HepG2 (cell line): ENCODE measurements around the gene EXOC3L4. TPM values are rescaled to one million over a fixed set of nuclear protein-coding genes. Genes with fewer than 3 reads are reported as not detected.
A peak's percentile ranks its signal among the peaks of the same experiment; 100 is the strongest.

Source experiments
- AFF4 ChIP-seq: sonication (generic); formaldehyde crosslinking; IDR thresholded peaks from 2 replicates; pipeline ENCODE4 v1.4.0; 2020; ENCODE audit warnings: missing genetic modification reagents
- CCAR2 ChIP-seq: fragments of 200-400 bp; formaldehyde crosslinking; optimal IDR thresholded peaks from 2 replicates; pipeline ENCODE3; 2018; ENCODE audit warnings: low read depth, mild to moderate bottlenecking, low read length, moderate library complexity
- NFRKB ChIP-seq: fragments of 450-650 bp; IDR thresholded peaks from 2 replicates; pipeline ENCODE4 v1.6.1; 2017
- ZBTB34 ChIP-seq: sonication (generic); formaldehyde crosslinking; IDR thresholded peaks from 2 replicates; pipeline ENCODE4 v1.8.0; 2022; ENCODE audit warnings: mild to moderate bottlenecking, missing genetic modification reagents
- ZHX2 ChIP-seq, 2 experiments: sonication (generic) in 1 of 2; formaldehyde crosslinking in 1 of 2; IDR thresholded peaks; 2 replicates each; pipeline versions ENCODE4 v1.6.1 to v1.9.0; 2014 to 2022; ENCODE audit warnings: antibody characterized with exemption in 1 of 2, borderline replicate concordance in 1 of 2, inconsistent platforms in 1 of 2, low read depth in 1 of 2, missing genetic modification reagents in 1 of 2
- ZMYM2 ChIP-seq: sonication (generic); formaldehyde crosslinking; IDR thresholded peaks from 2 replicates; pipeline ENCODE4 v1.8.0; 2022; ENCODE audit warnings: mild to moderate bottlenecking, missing genetic modification reagents
- ZNF12 ChIP-seq: sonication (generic); formaldehyde crosslinking; IDR thresholded peaks from 2 replicates; pipeline ENCODE4 v1.5.0; 2020; ENCODE audit warnings: missing genetic modification reagents
- ZNF296 ChIP-seq: sonication (generic); formaldehyde crosslinking; conservative IDR thresholded peaks from 2 replicates; pipeline ENCODE4 v1.5.0; 2020; ENCODE audit warnings: mild to moderate bottlenecking, missing genetic modification reagents
- ZNF484 ChIP-seq: sonication (generic); formaldehyde crosslinking; IDR thresholded peaks from 2 replicates; pipeline ENCODE4 v1.5.1; 2020; ENCODE audit warnings: mild to moderate bottlenecking, low read depth, missing genetic modification reagents, borderline replicate concordance
- ZNF558 ChIP-seq: sonication (generic); formaldehyde crosslinking; IDR thresholded peaks from 2 replicates; pipeline ENCODE4 v1.9.0; 2022; ENCODE audit warnings: mild to moderate bottlenecking, missing genetic modification reagents, borderline replicate concordance
- ZNF878 ChIP-seq: sonication (generic); formaldehyde crosslinking; IDR thresholded peaks from 2 replicates; pipeline ENCODE4 v1.8.1; 2023; ENCODE audit warnings: mild to moderate bottlenecking, missing genetic modification reagents, moderate library complexity
- polyA plus RNA-seq, 8 experiments: library from polyadenylated mRNA; depleted of rRNA in 3 of 8; stranded (reverse) in 7 of 8; unstranded in 1 of 8; fragments of >200 nt; fragmentation: Illumina TruSeq in 4 of 8; extraction: Trizol in 4 of 8; gene quantifications; 2 replicates each; pipeline versions ENCODE4 v1.2.1 to v1.2.3, GENCODE V29; 2011 to 2016; ENCODE audit warnings: low read depth in 4 of 8, missing spikeins in 1 of 8, mixed read lengths in 1 of 8; ENCODE audit not compliant: insufficient read depth in 1 of 8
- total RNA-seq, 5 experiments: library from RNA; depleted of rRNA; stranded (reverse); fragments of >200 nt; fragmentation: Illumina TruSeq; extraction: Trizol; gene quantifications; 2 replicates each; pipeline ENCODE4 v1.2.3, GENCODE V29; 2016; ENCODE audit warnings: low read depth in 1 of 5

Gene EXOC3L4
- total and polyA plus RNA-seq, 2 of the 13 experiments (the other 11 are each of a cell fraction or from before 2014, with no cell fraction given) = 11.8 to 27.0 TPM

DNA sequence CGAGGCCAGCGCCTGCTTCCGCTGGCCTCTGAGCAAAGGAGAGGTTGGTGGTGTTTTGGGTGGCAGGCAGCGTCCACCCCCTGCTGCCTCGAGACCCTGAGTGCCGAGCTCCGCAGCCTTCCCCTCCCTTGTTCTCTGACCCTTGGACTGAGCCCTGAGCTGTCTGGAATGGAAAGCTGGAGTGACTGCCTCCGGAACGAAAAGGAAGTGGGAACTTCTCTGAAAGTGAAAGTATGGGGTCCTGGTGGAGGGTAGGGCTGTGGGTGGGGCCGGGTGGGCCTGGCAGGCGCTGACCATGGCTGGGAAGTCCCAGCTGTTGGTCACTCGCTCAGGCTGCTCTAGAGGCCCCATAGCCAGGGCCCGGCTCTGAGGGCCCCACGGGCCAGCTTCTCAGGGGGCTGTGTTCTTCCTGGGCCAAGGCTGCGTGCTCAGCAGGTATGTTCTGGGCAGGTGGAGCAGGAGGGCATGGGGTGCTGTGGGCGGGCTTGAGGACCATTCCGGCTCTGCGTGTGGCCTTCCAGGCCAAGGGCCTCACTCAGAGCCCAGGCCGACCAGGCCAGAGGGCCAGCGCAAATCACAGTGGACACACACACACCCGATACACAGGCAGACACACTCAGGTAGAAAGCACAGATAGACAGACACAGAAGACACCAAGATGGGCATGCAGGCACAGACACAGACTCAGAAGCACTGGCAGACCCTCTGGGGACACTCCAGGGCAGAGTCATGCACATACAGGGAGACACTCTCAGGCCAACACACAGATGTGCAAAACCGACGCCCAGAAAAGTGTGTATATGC, at the start of gene EXOC3L4 (continued):
- no peak for TF ChIP-seq ZNF484 (CRISPR knock-in tag)
- peak; percentile 83 for TF ChIP-seq ZNF296 (CRISPR knock-in tag)
- TF ChIP-seq ZMYM2 (CRISPR knock-in tag) = no peak
- no peak for TF ChIP-seq ZNF878 (CRISPR knock-in tag)
- TF ChIP-seq ZNF12 (CRISPR knock-in tag) = no peak
- no peak for TF ChIP-seq AFF4 (CRISPR knock-in tag)
- TF ChIP-seq ZNF558 = 0 out of 2 replicates have a peak, but pooled peaks have one; percentile 44
- TF ChIP-seq CCAR2 = no peak
- 0 out of 2 replicates have a peak, but pooled peaks have one; percentile 55 for TF ChIP-seq ZBTB34 (CRISPR knock-in tag)
- no peak for TF ChIP-seq NFRKB
- TF ChIP-seq ZHX2 (IDR thresholded peaks at IDR 0.05; ENCODE audit: low read depth) = no peak
- no peak for TF ChIP-seq ZHX2 (CRISPR knock-in tag; IDR thresholded peaks at IDR 0.05; ENCODE audit: borderline replicate concordance)
